Right cardiac atrium (tissue), 5 donors: ENCODE data around the gene ITGA4. TPM values are rescaled to one million over a fixed set of nuclear protein-coding genes. Genes with fewer than 3 reads are reported as not detected.

Source experiments
- ATAC-seq, 2 donors: fragments of 200-7000 bp; cut with Tn5 transposase; one replicate each; pipeline versions ENCODE4 v1.8.0 to v1.9.1; 2020; ENCODE audit warnings: moderate library complexity in 2 of 2, mild to moderate bottlenecking in 1 of 2
- DNase-seq, 3 donors: peaks; one replicate each; pipeline ENCODE4 v3.0.0-alpha.2; 2020
- H3K27ac ChIP-seq: one replicate; pipeline ENCODE4 v1.5.1; 2013; ENCODE audit warnings: mild to moderate bottlenecking, low read length, control low read depth, moderate library complexity
- H3K27me3 ChIP-seq: one replicate; pipeline ENCODE4 v1.6.1; 2013; ENCODE audit not compliant: control insufficient read depth, insufficient read depth
- H3K4me1 ChIP-seq: one replicate; pipeline ENCODE4 v1.6.1; 2013; ENCODE audit warnings: low read length; ENCODE audit not compliant: control insufficient read depth, insufficient read depth
- H3K4me3 ChIP-seq: one replicate; pipeline ENCODE4 v1.5.1; 2013; ENCODE audit warnings: low read length, control low read depth
- H3K9me3 ChIP-seq: one replicate; pipeline ENCODE4 v1.6.1; 2013; ENCODE audit warnings: low read length; ENCODE audit not compliant: control insufficient read depth
- WGBS: extraction: QIAGEN DNeasy Blood & Tissue Kit; methylation state at CpG from one replicate; pipeline ENCODE4 v1.1.7; 2013; 5-methylcytosine and 5-hydroxymethylcytosine counted together
- intact Hi-C, 4 donors: fragments of 100-400 bp; cut with DNase I; formaldehyde crosslinking; loops; one replicate each; pipeline versions ENCODE4 v1.11.0 to v1.14.0; 2022 to 2023
- polyA plus RNA-seq: library from polyadenylated mRNA; stranded (reverse); fragments of 200-250 nt; gene quantifications from one replicate; pipeline ENCODE4 v1.2.3, GENCODE V29; 2013
- total RNA-seq, 4 donors: library from RNA; stranded (reverse); fragmentation: NEBNext Ultra II Directional; extraction: Animal tissue kit (Norgen Biotek cat#: 25700); gene quantifications; one replicate each; pipeline ENCODE4 v1.2.1, GENCODE V29; 2021
- donor health status: healthy with polysubstance abuse.
- donor health status: DM: no; HTN: yes; CAD: no.
- donor health status: DM: no; HTN: no; CAD: no.
- donor health status: DM: no; HTN: yes; CAD: no; lungs with severe emphysema.
- donor health status: DM: yes; HTN: yes; CAD: no.

The ITGA4 gene
- total and polyA plus RNA-seq, 5 donors = 0.27 to 2.3 (median 1.4) TPM

GRCh38 chr2:181554061-181554830, 97.1 kb downstream of the ITGA4 start:
- DNase-seq (no peak), ATAC-seq (no peak)
- Histone ChIP-seq H3K4me1 (no peaks in the 10 kb centered on the region), H3K27me3 (no peaks in the 10 kb centered on the region), H3K4me3 (no peak overlapping the region), H3K27ac (no peak overlapping the region), H3K9me3 (no peaks in the 10 kb centered on the region)
- WGBS = 64% methylated on average over 2 of the region's 2 CpGs
- intact Hi-C loops = no loop called here

- WGBS = 72% methylated on average over 2 of the region's 2 CpGs
- Histone ChIP-seq H3K4me3 (no peak overlapping the region), H3K4me1 (no peaks in the 10 kb centered on the region), H3K27me3 (no peaks in the 10 kb centered on the region), H3K9me3 (no peaks in the 10 kb centered on the region), H3K27ac (no peak overlapping the region)
- ATAC-seq (no peak), DNase-seq (no peak)
- intact Hi-C loops = no loop called here
Observed at GRCh38 chr2:181558371-181558770, 101.2 kb downstream of the ITGA4 start.

GRCh38 chr2:181563101-181563692, 106.0 kb downstream of the ITGA4 start:
- Histone ChIP-seq H3K27ac (no peak overlapping the region), H3K4me1 (no peaks in the 10 kb centered on the region), H3K27me3 (no peaks in the 10 kb centered on the region), H3K4me3 (no peak overlapping the region), H3K9me3 (no peaks in the 10 kb centered on the region)
- DNase-seq (no peak), ATAC-seq (no peak)
- 36% methylated on average over 1 of the region's 1 CpG for WGBS
- intact Hi-C loops = no loop called here

GRCh38 chr2:181566334-181567032, 109.3 kb downstream of the ITGA4 start:
- Histone ChIP-seq H3K4me1 (no peaks in the 10 kb centered on the region), H3K4me3 (no peak overlapping the region), H3K27me3 (no peaks in the 10 kb centered on the region), H3K27ac (no peak overlapping the region), H3K9me3 (no peaks in the 10 kb centered on the region)
- ATAC-seq = no peak
- 81% methylated on average over 6 of the region's 6 CpGs for WGBS
- intact Hi-C loops = no loop called here
- no peak for DNase-seq

- 84% methylated on average over 2 of the region's 2 CpGs for WGBS
- H3K4me3 ChIP-seq = no peak overlapping the region
- no peaks in the 10 kb centered on the region for H3K9me3 ChIP-seq
- DNase-seq (no peak), ATAC-seq (no peak)
- no peak overlapping the region for H3K27ac ChIP-seq
- intact Hi-C loops = loop anchor here in 1 of 4 donors (10.0 kb wide), 1 partner anchor 145 kb away; no protein-coding TSS in a partner anchor
- no peaks in the 10 kb centered on the region for H3K27me3 ChIP-seq
- no peaks in the 10 kb centered on the region for H3K4me1 ChIP-seq
Observed at GRCh38 chr2:181570059-181570458, 112.9 kb downstream of the ITGA4 start.

GRCh38 chr2:181570833-181571661, 113.9 kb downstream of the ITGA4 start:
- 76% methylated on average over 4 of the region's 4 CpGs for WGBS
- Histone ChIP-seq H3K4me3 (no peak overlapping the region), H3K9me3 (no peaks in the 10 kb centered on the region), H3K27ac (no peak overlapping the region), H3K4me1 (no peaks in the 10 kb centered on the region), H3K27me3 (no peaks in the 10 kb centered on the region)
- DNase-seq (no peak), ATAC-seq (no peak)
- intact Hi-C loops = loop anchor here in 1 of 4 donors (10.0 kb wide), 1 partner anchor 144 kb away; no protein-coding TSS in a partner anchor

GRCh38 chr2:181573140-181573736, 116.1 kb downstream of the ITGA4 start:
- DNase-seq = no peak
- no peak overlapping the region for H3K4me3 ChIP-seq
- intact Hi-C loops = loop anchor here in 1 of 4 donors (10.0 kb wide), 1 partner anchor 142 kb away; no protein-coding TSS in a partner anchor
- WGBS = 40% methylated on average over 4 of the region's 4 CpGs
- H3K27ac ChIP-seq = no peak overlapping the region
- H3K9me3 ChIP-seq = no peaks in the 10 kb centered on the region
- no peaks in the 10 kb centered on the region for H3K4me1 ChIP-seq
- H3K27me3 ChIP-seq = no peaks in the 10 kb centered on the region
- no peak for ATAC-seq

- Histone ChIP-seq H3K27ac (no peak overlapping the region), H3K4me3 (no peak overlapping the region), H3K9me3 (no peaks in the 10 kb centered on the region), H3K4me1 (no peaks in the 10 kb centered on the region), H3K27me3 (no peaks in the 10 kb centered on the region)
- intact Hi-C loops = loop anchor here in 1 of 4 donors (10.0 kb wide), 1 partner anchor 140 kb away; no protein-coding TSS in a partner anchor
- 67% methylated on average over 7 of the region's 7 CpGs for WGBS
- DNase-seq = no peak
- ATAC-seq = no peak
Observed at GRCh38 chr2:181574321-181574720, 117.1 kb downstream of the ITGA4 start.

GRCh38 chr2:181575024-181575649, 118.0 kb downstream of the ITGA4 start:
- Histone ChIP-seq H3K27ac (no peak overlapping the region), H3K9me3 (no peaks in the 10 kb centered on the region), H3K4me1 (no peaks in the 10 kb centered on the region), H3K27me3 (no peaks in the 10 kb centered on the region), H3K4me3 (no peak overlapping the region)
- 70% methylated on average over 7 of the region's 7 CpGs for WGBS
- intact Hi-C loops = loop anchor here in 1 of 4 donors (10.0 kb wide), 1 partner anchor 140 kb away; no protein-coding TSS in a partner anchor
- no peak for ATAC-seq
- no peak for DNase-seq

GRCh38 chr2:181575650-181576025, 118.5 kb downstream of the ITGA4 start:
- no peak overlapping the region for H3K4me3 ChIP-seq
- H3K27ac ChIP-seq = no peak overlapping the region
- ATAC-seq (no peak), DNase-seq (no peak)
- H3K4me1 ChIP-seq = no peaks in the 10 kb centered on the region
- no peaks in the 10 kb centered on the region for H3K27me3 ChIP-seq
- intact Hi-C loops = loop anchor here in 1 of 4 donors (10.0 kb wide), 1 partner anchor 139 kb away; no protein-coding TSS in a partner anchor
- WGBS = 57% methylated on average over 2 of the region's 2 CpGs
- H3K9me3 ChIP-seq = no peaks in the 10 kb centered on the region
